Smooth muscle cell (in vitro differentiated cells): ENCODE data around the gene MOB3A. TPM values are rescaled to one million over a fixed set of nuclear protein-coding genes. Genes with fewer than 3 reads are reported as not detected.

Experiments used
- DNase-seq: peaks from one replicate; lab custom pipeline; 2025; ENCODE audit not compliant: unreplicated experiment; lab: John Stamatoyannopoulos, UW
- H2AFZ ChIP-seq: fragments of 200-600 bp; sonication (generic); 2 replicates; pipeline ENCODE4 v1.6.0; 2016; ENCODE audit warnings: antibody characterized with exemption, low read depth, mild to moderate bottlenecking
- H3F3A ChIP-seq: fragments of 200-600 bp; sonication (generic); 2 replicates; pipeline ENCODE4 v1.6.0; 2017; ENCODE audit warnings: antibody characterized with exemption, low read depth
- H3K27ac ChIP-seq: fragments of 200-600 bp; sonication (generic); 2 replicates; pipeline ENCODE4 v1.5.1; 2016; ENCODE audit warnings: low read depth, mild to moderate bottlenecking
- H3K27me3 ChIP-seq: fragments of 200-600 bp; sonication (generic); 2 replicates; pipeline ENCODE4 v1.6.1; 2016; ENCODE audit warnings: low read depth, mild to moderate bottlenecking
- H3K36me3 ChIP-seq: fragments of 200-600 bp; sonication (generic); 2 replicates; pipeline ENCODE4 v1.5.1; 2016; ENCODE audit warnings: low read depth
- H3K4me1 ChIP-seq: fragments of 200-600 bp; sonication (generic); 2 replicates; pipeline ENCODE4 v1.5.1; 2016; ENCODE audit warnings: low read depth
- H3K4me2 ChIP-seq: fragments of 200-600 bp; sonication (generic); 2 replicates; pipeline ENCODE4 v1.6.0; 2016; ENCODE audit warnings: mild to moderate bottlenecking
- H3K4me3 ChIP-seq: fragments of 200-600 bp; sonication (generic); 2 replicates; pipeline ENCODE4 v1.5.1; 2016; ENCODE audit warnings: mild to moderate bottlenecking
- H3K79me2 ChIP-seq: fragments of 200-600 bp; sonication (generic); 2 replicates; pipeline ENCODE4 v1.6.0; 2016; ENCODE audit warnings: low read depth, mild to moderate bottlenecking
- H3K9ac ChIP-seq: fragments of 200-600 bp; sonication (generic); 2 replicates; pipeline ENCODE4 v1.6.0; 2016; ENCODE audit warnings: low read depth
- H3K9me3 ChIP-seq: fragments of 200-600 bp; sonication (generic); replicated peaks from 2 replicates; pipeline ENCODE4 v1.5.1; 2016; ENCODE audit warnings: low read depth
- H4K20me1 ChIP-seq: fragments of 200-600 bp; sonication (generic); 2 replicates; pipeline ENCODE4 v1.6.0; 2016; ENCODE audit warnings: low read depth
- CTCF ChIP-seq: fragments of 200-600 bp; sonication (generic); IDR thresholded peaks from 2 replicates; pipeline ENCODE4 v1.5.1; 2017; ENCODE audit warnings: borderline replicate concordance, mild to moderate bottlenecking, antibody characterized with exemption; ENCODE audit not compliant: insufficient read depth, poor library complexity, severe bottlenecking
- WGBS: methylation state at CpG from one replicate; pipeline ENCODE4 v1.1.7; 2016; ENCODE audit warnings: low lambda C conversion rate; 5-methylcytosine and 5-hydroxymethylcytosine counted together
- polyA plus RNA-seq: library from polyadenylated mRNA; unstranded; fragments of >200 nt; fragmentation: Nextera tagmentation; extraction: Ambion mirVana; gene quantifications from 2 replicates; pipeline ENCODE4 v1.2.1, GENCODE V29; 2016
- total RNA-seq: library from RNA; depleted of rRNA; stranded (reverse); fragments of >200 nt; gene quantifications from 2 replicates; pipeline ENCODE4 v1.2.3, GENCODE V29; 2014

The MOB3A gene
- total and polyA plus RNA-seq, 2 experiments from 2014 or later = 11.2 to 23.8 TPM

DNA sequence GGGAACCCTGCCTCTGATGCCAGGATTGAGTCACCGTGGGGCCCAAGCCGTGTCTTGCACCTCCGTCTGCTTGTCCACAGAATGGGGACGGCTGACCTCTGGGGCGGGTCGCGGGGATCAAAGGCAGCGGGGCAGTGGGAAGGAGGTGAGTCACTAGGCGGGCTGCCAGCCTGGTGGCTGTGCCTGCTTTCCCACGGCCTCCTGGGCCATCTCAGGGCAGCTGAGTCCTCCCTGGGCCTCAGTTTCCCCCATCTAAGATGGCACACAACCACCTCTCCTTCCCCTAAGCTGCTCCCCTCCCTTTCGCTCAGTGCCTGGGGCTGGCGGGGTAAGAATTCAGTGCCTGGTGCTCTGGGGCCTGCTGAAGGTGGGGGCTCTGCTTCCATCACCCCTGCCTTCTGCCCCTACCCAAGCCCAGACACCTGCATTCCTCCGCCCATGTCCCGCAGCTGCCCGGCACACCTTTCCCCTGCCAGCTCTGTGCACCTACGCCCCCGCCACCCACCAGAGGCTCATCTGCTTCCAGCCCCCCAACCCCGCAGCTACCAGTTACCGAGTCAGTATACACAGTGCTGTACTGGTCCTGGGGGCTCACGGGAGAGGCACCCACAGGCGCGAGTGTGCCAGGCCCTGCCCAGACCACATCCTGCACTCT lies 48.5 kb downstream of the MOB3A start:
- Histone ChIP-seq H3K9me3 (no peaks in the 10 kb centered on the region), H3K4me3 (no peak overlapping the region), H3K27me3 (no peaks in the 10 kb centered on the region), H3K36me3 (no peaks in the 10 kb centered on the region), H4K20me1 (peaks cover 76% of the 10 kb centered on the region), H3K4me2 (peak overlapping the region; percentile 99), H3K4me1 (peaks cover 12% of the 10 kb centered on the region), H2AFZ (no peak overlapping the region), H3K79me2 (peaks cover 44% of the 10 kb centered on the region), H3K27ac (no peak overlapping the region), H3K9ac (no peak overlapping the region), H3F3A (no peaks in the 10 kb centered on the region)
- TF ChIP-seq CTCF = no peak
- no peak for DNase-seq
- 64% methylated on average over 22 of the region's 22 CpGs for WGBS

DNA sequence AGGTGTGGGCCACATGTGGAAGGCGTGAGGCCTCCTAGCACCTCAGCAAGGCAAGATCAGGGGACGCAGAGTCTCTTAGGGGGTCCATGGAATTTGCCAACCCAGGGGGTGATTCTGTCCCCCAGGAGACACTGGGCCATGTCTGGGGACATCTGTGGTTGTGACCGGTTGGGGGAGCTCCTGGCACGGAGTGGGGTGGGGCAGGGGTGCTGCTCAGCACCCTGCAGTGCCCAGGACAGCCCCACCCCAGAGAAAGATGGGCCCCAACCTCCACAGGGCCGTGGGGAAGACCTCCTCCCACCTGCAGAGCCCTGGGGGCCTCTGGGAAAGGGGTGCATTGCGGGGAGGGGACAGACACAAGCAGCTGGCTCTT lies 49.1 kb downstream of the MOB3A start:
- Histone ChIP-seq H3K9ac (no peak overlapping the region), H4K20me1 (peaks cover 80% of the 10 kb centered on the region), H3K4me3 (no peak overlapping the region), H3K36me3 (no peaks in the 10 kb centered on the region), H3K4me1 (peaks cover 15% of the 10 kb centered on the region), H3K9me3 (no peaks in the 10 kb centered on the region), H3F3A (no peaks in the 10 kb centered on the region), H3K79me2 (peaks cover 44% of the 10 kb centered on the region), H2AFZ (no peak overlapping the region), H3K27ac (no peak overlapping the region), H3K4me2 (peak overlapping the region; percentile 99), H3K27me3 (no peaks in the 10 kb centered on the region)
- no peak for DNase-seq
- WGBS = 85% methylated on average over 5 of the region's 6 CpGs
- TF ChIP-seq CTCF = no peak

DNA sequence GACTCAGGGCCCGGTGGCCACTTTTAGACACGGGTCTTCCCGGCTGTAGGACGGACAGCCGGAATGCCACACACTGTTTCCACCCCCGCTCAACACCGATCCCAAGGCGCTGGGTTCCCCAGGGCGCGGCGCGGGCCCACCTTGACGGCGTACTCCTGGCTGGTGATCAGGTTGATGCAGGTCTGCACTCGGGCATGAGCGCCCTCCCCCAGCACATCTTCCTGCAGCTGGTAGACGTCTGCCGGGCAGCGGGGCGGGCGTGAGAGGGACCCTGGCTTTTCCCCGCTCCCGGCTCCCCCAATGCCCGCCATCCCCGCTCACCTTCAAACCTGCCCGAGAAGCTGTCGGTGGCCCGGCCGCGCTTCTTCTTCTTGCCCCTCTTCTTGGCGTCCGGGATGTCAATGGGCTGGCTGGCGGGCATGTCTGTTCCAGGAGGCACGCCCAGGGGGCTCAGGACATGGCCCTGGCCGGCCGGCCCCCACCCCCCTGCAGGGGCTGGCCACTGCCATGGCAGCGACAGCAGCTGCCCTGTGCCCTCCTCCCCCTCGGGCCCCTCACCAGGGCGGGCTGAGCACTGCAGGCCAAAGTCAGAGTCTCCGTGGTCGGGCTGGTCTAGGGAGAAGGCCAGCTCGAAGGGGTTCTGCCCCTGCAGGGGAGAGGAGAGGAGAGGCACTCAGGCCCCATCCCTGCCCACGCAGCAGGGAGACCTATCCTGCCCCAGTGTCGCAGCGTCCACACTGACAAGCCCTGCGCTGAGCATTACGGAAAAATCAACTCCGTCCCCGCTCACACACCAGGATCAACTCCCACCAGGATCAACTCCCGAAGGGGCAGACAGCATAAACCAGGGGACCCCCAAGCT lies 49.8 kb downstream of the MOB3A start:
- Histone ChIP-seq H3K4me1 (peaks cover 21% of the 10 kb centered on the region), H3K79me2 (peaks cover 44% of the 10 kb centered on the region), H2AFZ (no peak overlapping the region), H3F3A (no peaks in the 10 kb centered on the region), H4K20me1 (peaks cover 86% of the 10 kb centered on the region), H3K27me3 (no peaks in the 10 kb centered on the region), H3K36me3 (no peaks in the 10 kb centered on the region), H3K9ac (no peak overlapping the region), H3K9me3 (no peaks in the 10 kb centered on the region), H3K27ac (no peak overlapping the region), H3K4me2 (no peak overlapping the region), H3K4me3 (no peak overlapping the region)
- no peak for TF ChIP-seq CTCF
- no peak for DNase-seq
- 97% methylated on average over 50 of the region's 50 CpGs for WGBS
